GM19463 (cell line): ENCODE measurements around the gene MICALL1.
"Not testable (repeated sequence)": the region's sequence is repeated elsewhere in the genome, so short reads cannot be mapped to it uniquely, and the experiment has no call there.

ENCODE experiments used
- ATAC-seq: cut with Tn5 transposase; IDR thresholded peaks from one replicate; pipeline ENCODE4 v1.9.1; 2021; ENCODE audit warnings: mild to moderate bottlenecking, moderate library complexity; ENCODE audit not compliant: unreplicated experiment

MICALL1 gene

GRCh38 chr22:37957232-37957631 lies 51.1 kb downstream of the MICALL1 start:
- no peak for ATAC-seq

- no peak for ATAC-seq
These were observed 53.2 kb downstream of the MICALL1 start for GRCh38 chr22:37959231-37959825.

GRCh38 chr22:37961062-37961461 lies 55.0 kb downstream of the MICALL1 start:
- no peak for ATAC-seq

GRCh38 chr22:37965940-37966664 lies 60.0 kb downstream of the MICALL1 start:
- no peak for ATAC-seq

- ATAC-seq = no peak
These were observed 61.0 kb downstream of the MICALL1 start for GRCh38 chr22:37967147-37967546.

GRCh38 chr22:37967637-37968451 lies 61.7 kb downstream of the MICALL1 start:
- no peak for ATAC-seq

GRCh38 chr22:37968452-37969251 lies 62.6 kb downstream of the MICALL1 start:
- ATAC-seq = no peak

GRCh38 chr22:37970864-37971263 lies 64.8 kb downstream of the MICALL1 start:
- no peak for ATAC-seq

- ATAC-seq = no peak
These were observed 65.7 kb downstream of the MICALL1 start for GRCh38 chr22:37971475-37972434.

- no peak for ATAC-seq
These were observed 66.4 kb downstream of the MICALL1 start for GRCh38 chr22:37972527-37972926.

- ATAC-seq = no peak
These were observed 67.4 kb downstream of the MICALL1 start for GRCh38 chr22:37973271-37974170.

- no peak for ATAC-seq
These were observed 69.1 kb downstream of the MICALL1 start for GRCh38 chr22:37975153-37975552.

- not testable (repeated sequence) for ATAC-seq
These were observed 69.9 kb downstream of the MICALL1 start for GRCh38 chr22:37976022-37976421.

GRCh38 chr22:37976547-37976946 lies 70.5 kb downstream of the MICALL1 start:
- ATAC-seq = no peak

- ATAC-seq = no peak
These were observed 73.7 kb downstream of the MICALL1 start for GRCh38 chr22:37979782-37980181.

- ATAC-seq = no peak
These were observed 75.3 kb downstream of the MICALL1 start for GRCh38 chr22:37981282-37982011.

- no peak for ATAC-seq
These were observed 76.2 kb downstream of the MICALL1 start for GRCh38 chr22:37982151-37982785.
